ENCODE results near the gene ATP5F1C.

DNA sequence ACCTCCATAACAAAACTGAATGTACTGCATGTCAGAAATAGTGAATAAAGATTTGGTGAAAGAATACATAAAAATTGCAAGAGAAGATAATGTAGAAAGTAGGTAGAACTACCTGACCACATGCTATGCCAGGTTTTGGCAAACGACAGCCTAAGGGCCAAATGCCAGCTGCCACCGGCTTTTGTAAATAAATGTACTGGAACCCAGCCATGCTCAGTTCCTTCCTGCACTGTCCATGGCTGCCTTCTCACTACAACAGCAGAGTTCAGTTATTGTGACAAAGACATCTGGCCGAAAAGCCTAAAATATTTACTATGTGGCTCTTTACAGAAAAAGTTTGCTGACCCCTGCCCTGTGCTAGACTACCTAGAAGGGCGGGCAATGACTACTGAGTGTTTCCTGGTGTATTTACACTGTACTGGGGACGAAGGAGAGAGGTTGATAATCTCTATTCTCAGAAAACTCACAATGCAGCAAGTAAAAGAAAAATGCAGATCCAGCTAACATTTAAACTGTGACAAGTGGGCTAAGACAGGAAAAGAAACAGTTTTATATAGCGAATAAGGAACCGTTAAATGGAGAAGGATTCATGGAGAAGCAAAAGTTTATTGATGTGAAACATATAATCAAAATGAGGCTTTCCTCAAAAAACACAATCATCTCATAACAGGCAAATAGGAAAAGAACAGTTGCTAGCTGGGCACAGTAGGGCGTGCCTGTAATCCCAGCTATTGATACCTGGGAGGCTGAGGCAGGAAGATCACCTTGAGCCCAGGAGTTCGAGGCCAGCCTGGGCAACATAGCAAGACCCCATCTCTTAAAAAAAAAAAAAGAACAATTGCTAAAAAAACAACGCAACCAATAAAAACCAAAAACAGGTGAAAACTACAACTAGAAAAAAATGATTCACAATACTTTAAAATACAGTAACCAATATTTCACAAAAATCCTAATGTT is 13.9 kb upstream of the ATP5F1C start:
- TF ChIP-seq, protein P1, sequence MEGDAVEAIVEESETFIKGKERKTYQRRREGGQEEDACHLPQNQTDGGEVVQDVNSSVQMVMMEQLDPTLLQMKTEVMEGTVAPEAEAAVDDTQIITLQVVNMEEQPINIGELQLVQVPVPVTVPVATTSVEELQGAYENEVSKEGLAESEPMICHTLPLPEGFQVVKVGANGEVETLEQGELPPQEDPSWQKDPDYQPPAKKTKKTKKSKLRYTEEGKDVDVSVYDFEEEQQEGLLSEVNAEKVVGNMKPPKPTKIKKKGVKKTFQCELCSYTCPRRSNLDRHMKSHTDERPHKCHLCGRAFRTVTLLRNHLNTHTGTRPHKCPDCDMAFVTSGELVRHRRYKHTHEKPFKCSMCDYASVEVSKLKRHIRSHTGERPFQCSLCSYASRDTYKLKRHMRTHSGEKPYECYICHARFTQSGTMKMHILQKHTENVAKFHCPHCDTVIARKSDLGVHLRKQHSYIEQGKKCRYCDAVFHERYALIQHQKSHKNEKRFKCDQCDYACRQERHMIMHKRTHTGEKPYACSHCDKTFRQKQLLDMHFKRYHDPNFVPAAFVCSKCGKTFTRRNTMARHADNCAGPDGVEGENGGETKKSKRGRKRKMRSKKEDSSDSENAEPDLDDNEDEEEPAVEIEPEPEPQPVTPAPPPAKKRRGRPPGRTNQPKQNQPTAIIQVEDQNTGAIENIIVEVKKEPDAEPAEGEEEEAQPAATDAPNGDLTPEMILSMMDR (conservative IDR thresholded peaks at IDR 0.05; ENCODE audit: low read depth in 2 of 2) = no peak
- TF ChIP-seq JUNB (IDR thresholded peaks at IDR 0.05; ENCODE audit: unreplicated experiment) (no peak), EZH2phosphoT487 (IDR thresholded peaks at IDR 0.05; ENCODE audit: unreplicated experiment) (no peak), NANOG (IDR thresholded peaks at IDR 0.05; ENCODE audit: borderline replicate concordance) (no peak), ZNF331 (CRISPR knock-in tag; IDR thresholded peaks at IDR 0.05; ENCODE audit: low read depth) (no peak), POLR2AphosphoS5 (IDR thresholded peaks at IDR 0.05; ENCODE audit: low read depth) (no peak), ZNF114 (CRISPR knock-in tag; IDR thresholded peaks at IDR 0.05) (no peak)
- TF ChIP-seq, protein P2, sequence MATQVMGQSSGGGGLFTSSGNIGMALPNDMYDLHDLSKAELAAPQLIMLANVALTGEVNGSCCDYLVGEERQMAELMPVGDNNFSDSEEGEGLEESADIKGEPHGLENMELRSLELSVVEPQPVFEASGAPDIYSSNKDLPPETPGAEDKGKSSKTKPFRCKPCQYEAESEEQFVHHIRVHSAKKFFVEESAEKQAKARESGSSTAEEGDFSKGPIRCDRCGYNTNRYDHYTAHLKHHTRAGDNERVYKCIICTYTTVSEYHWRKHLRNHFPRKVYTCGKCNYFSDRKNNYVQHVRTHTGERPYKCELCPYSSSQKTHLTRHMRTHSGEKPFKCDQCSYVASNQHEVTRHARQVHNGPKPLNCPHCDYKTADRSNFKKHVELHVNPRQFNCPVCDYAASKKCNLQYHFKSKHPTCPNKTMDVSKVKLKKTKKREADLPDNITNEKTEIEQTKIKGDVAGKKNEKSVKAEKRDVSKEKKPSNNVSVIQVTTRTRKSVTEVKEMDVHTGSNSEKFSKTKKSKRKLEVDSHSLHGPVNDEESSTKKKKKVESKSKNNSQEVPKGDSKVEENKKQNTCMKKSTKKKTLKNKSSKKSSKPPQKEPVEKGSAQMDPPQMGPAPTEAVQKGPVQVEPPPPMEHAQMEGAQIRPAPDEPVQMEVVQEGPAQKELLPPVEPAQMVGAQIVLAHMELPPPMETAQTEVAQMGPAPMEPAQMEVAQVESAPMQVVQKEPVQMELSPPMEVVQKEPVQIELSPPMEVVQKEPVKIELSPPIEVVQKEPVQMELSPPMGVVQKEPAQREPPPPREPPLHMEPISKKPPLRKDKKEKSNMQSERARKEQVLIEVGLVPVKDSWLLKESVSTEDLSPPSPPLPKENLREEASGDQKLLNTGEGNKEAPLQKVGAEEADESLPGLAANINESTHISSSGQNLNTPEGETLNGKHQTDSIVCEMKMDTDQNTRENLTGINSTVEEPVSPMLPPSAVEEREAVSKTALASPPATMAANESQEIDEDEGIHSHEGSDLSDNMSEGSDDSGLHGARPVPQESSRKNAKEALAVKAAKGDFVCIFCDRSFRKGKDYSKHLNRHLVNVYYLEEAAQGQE (IDR thresholded peaks at IDR 0.05; ENCODE audit: unreplicated experiment) = no peak

All from GM23338 (cell line).